AG04449 (cell line): ENCODE results near the gene TOP3A.
A peak's percentile ranks its signal among the peaks of the same experiment; 100 is the strongest.

Experiments used
- CTCF ChIA-PET: fragments of 350-600 bp; formaldehyde crosslinking; extraction: SDS; loops from one replicate; lab custom pipeline; 2021; ENCODE audit warnings: antibody characterized with exemption; lab: Yijun Ruan, JAX
- POLR2A ChIA-PET: fragments of 400-600, 350-600 bp; formaldehyde crosslinking; extraction: SDS; loops from one replicate; lab custom pipeline; 2020; ENCODE audit warnings: antibody characterized with exemption, inconsistent platforms; lab: Yijun Ruan, JAX
- DNase-seq: peaks from one replicate; pipeline ENCODE4 v3.0.0-alpha.2; 2010; ENCODE audit warnings: low read depth, low spot score
- H3K4me3 ChIP-seq: 2 replicates; pipeline ENCODE4 v1.5.1; 2011; ENCODE audit warnings: low read depth, mild to moderate bottlenecking, control low read depth, low read length
- TF ChIP-seq, protein P1 (sequence below): IDR thresholded peaks from one replicate; pipeline ENCODE4 v1.5.1; 2011; ENCODE audit warnings: mild to moderate bottlenecking, moderate library complexity, low read length, control low read depth, inconsistent platforms; ENCODE audit not compliant: insufficient read depth; ENCODE audit errors: missing control alignments

The TOP3A gene

DNA sequence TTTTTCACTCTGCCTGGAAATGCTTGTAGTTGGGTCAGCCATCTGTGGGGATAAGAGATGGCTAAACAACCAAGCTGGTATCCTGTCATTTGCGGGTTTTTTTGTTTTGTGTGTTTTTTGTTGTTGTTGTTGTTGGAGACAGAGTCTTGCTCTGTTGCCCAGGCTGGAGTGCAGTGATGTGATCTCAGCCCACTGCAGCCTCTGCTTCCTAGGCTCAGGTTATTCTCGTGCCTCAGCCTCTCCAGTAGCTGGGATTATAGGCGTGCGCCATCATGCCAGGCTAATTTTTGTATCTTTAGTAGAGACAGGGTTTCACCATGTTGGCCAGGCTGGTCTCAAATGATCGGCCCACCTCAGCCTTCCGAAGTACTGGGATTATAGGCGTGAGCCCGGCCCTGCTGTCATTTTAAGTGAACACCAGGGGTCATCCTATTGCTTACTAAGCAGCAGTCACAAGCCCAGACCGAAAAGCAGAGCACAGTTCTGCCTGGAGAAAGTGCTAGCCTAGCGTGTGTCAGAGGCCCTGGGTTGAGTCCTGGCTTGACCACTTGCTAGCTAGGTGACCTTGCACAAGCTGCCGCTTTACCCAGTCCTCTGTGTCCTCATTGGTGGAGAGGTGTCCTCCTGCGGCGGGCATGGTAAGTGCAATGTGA is 4.9 kb upstream of the TOP3A start:
- DNase-seq, result peak; percentile 19
- POLR2A ChIA-PET, result no interaction called here
- TF ChIP-seq, protein P1, sequence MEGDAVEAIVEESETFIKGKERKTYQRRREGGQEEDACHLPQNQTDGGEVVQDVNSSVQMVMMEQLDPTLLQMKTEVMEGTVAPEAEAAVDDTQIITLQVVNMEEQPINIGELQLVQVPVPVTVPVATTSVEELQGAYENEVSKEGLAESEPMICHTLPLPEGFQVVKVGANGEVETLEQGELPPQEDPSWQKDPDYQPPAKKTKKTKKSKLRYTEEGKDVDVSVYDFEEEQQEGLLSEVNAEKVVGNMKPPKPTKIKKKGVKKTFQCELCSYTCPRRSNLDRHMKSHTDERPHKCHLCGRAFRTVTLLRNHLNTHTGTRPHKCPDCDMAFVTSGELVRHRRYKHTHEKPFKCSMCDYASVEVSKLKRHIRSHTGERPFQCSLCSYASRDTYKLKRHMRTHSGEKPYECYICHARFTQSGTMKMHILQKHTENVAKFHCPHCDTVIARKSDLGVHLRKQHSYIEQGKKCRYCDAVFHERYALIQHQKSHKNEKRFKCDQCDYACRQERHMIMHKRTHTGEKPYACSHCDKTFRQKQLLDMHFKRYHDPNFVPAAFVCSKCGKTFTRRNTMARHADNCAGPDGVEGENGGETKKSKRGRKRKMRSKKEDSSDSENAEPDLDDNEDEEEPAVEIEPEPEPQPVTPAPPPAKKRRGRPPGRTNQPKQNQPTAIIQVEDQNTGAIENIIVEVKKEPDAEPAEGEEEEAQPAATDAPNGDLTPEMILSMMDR, result peak; percentile 55
- CTCF ChIA-PET, result interaction anchor here (0.6 to 3.8 kb wide), 10 partner anchors 9 to 176 kb away, joined by 3 to 20 read pairs (median 4); partner anchors contain the start of gene SHMT1
- no peak overlapping the region; the same call in 1 of the 2 replicates for H3K4me3 ChIP-seq

DNA sequence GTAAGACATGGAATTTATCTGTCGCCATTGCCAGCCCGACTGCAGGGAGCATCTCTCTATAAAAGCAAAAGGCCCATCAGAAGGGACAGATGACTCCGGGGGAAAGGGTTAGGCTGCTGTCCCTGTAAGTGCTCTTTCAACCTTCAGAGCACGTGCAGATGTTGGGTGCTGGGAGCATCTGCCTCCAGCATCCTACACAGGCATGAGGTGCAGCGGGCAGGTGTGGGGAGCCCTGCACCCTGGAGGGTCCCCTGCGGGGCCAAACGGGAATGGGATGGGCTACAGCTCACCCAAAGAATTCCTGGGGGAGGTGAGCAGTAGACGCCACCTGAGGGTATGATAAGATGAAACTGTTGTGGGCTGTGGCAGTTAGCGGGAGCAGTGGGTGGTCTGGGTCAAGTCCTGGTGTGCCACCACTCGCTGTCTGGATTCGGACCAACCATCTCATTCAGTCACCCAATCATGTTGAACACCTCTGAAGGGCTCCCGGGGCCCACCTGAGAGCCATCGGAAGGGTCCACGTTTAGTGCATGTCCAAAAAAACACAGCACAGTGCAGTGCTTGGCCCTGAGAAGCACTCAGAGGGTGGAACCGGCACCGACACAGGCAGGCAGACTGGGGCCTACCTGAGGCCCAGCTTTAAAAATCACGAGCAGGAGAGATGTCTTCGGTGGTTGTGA is 4.1 kb upstream of the TOP3A start:
- ChIA-PET CTCF (interaction anchor here (0.9 to 3.8 kb wide), 4 partner anchors 11 to 177 kb away, joined by 3 to 20 read pairs (median 6); no protein-coding TSS in a partner anchor), POLR2A (no interaction called here)
- TF ChIP-seq, protein P1, result no peak
- no peak for DNase-seq
- no peak overlapping the region for H3K4me3 ChIP-seq

DNA sequence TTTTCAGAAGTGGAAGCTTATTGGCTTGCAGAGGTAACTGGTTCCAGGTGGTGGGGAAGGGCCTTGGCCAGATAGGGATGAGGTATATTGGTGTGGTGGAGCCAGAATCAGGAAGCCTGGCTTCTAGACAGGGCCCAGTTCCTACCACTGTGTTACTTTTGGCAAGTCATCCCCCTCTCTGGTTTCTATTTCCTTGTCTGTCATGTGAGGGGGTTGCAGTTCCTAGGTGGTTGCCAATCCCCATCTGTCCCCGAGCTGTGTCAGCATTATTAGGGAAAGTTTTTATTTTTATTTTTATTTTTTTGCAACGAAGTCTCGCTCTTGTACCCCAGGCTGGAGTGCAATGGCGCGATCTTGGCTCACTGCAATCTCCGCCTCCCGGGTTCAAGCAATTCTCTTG is 3.3 kb upstream of the TOP3A start:
- ChIA-PET POLR2A (no interaction called here), CTCF (interaction anchor here (0.6 kb wide), 1 partner anchor 18 kb away, joined by 4 read pairs; no protein-coding TSS in a partner anchor)
- TF ChIP-seq, protein P1, result no peak
- no peak for DNase-seq
- H3K4me3 ChIP-seq, result no peak overlapping the region

DNA sequence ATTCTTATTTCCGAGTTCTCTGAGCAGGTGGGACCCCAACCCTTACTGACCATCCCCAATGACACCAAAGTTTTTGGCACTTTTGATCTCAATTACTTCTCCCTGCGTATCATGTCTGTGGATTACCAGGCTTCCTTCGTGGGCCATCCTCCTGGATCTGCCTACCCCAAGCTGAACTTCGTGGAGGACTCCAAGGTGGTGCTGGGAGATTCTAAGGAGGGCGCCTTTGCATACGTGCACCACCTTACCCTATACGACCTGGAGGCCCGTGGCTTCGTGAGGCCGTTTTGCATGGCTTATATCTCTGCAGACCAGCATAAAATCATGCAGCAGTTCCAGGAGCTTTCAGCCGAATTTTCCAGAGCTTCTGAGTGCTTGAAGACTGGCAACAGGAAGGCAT is 1.2 kb upstream of the TOP3A start:
- POLR2A ChIA-PET, result no interaction called here
- no peak for DNase-seq
- CTCF ChIA-PET, result no interaction called here
- TF ChIP-seq, protein P1, result no peak
- peak overlapping the region; percentile 96 for H3K4me3 ChIP-seq

DNA sequence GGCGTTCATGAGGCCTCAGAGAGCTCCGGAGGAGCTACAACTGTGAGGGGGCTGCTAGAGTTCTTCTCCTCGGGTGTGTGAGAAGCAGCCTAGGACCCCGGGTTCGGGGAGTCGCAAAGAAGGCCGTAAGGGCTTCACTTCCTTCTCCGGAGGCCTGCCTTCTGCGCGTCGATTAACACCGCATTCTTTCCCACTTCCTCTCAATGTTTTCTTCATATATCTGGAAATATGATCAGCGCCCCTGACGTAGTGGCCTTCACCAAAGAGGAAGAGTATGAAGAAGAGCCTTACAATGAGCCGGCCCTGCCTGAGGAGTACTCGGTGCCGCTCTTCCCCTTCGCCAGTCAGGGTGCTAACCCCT is 748 bp upstream of the TOP3A start:
- ChIA-PET CTCF (no interaction called here), POLR2A (no interaction called here)
- no peak for DNase-seq
- H3K4me3 ChIP-seq, result peak overlapping the region; percentile 96
- TF ChIP-seq, protein P1, result no peak

DNA sequence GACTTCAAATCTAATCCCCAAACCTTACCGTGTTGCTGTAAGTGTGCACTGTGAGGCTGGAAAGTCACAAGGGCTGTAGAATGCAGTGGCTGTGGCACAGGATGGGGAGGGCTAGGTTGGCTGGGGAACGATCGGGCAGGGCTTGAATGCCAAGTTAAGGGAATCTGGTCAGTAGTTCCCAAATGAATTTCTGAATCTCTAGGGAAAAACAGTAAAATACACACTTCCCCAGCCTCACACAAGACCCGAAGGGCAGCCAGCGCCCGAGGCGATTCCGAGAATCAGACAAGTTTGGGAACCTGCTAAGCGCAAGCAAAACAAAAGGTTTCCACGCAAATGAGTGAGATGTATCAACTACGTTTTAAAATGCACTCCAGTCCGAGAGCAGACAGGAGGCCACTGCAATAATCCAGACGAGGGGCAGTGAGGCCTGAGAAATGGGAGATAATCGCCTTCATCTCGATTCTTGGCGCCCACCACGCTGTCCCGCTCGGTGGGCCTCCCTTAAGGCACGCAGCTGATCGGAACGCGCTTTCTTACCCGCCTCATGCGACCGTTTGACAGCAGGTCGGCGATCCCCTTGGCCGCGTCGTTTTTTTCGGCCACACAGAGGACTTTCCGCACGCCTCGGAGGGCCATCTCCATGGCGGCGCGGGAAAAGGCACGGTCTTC is 599 bp downstream of the TOP3A start:
- POLR2A ChIA-PET, result interaction anchor here (0.7 to 0.9 kb wide), 2 partner anchors 13 to 26 kb away, joined by 3 to 4 read pairs; no protein-coding TSS in a partner anchor
- no peak for DNase-seq

More for the DNA sequence above, 599 bp downstream of the TOP3A start:
- TF ChIP-seq, protein P1, result no peak
- CTCF ChIA-PET, result no interaction called here
- peak overlapping the region; percentile 96 for H3K4me3 ChIP-seq
